CD14-positive monocyte (primary cell): Measurements from ENCODE around the gene FASTK. TPM values are rescaled to one million over a fixed set of nuclear protein-coding genes. Genes with fewer than 3 reads are reported as not detected.
A peak's percentile ranks its signal among the peaks of the same experiment; 100 is the strongest.

Experiments used
- DNase-seq, 3 donors: peaks; one replicate each; pipeline ENCODE4 v3.0.0-alpha.2; 2011 to 2022
- H2AFZ ChIP-seq: 2 replicates; pipeline ENCODE4 v1.6.0; 2012; ENCODE audit warnings: mild to moderate bottlenecking, low read depth, low read length, inconsistent platforms; ENCODE audit not compliant: insufficient read depth, poor library complexity, severe bottlenecking
- H3K27ac ChIP-seq, 2 donors: 1 replicate in 1 of 2; 2 replicates in 1 of 2; pipeline ENCODE4 v1.5.1; 2012 to 2013; ENCODE audit warnings: low read length in 2 of 2, control low read depth in 1 of 2, inconsistent platforms in 1 of 2, low read depth in 1 of 2, mild to moderate bottlenecking in 1 of 2
- H3K27me3 ChIP-seq, 2 donors: one replicate each; pipeline versions ENCODE4 v1.6.0 to v1.6.1; 2011 to 2013; ENCODE audit warnings: low read length in 2 of 2; ENCODE audit not compliant: control insufficient read depth in 2 of 2, insufficient read depth in 2 of 2
- H3K36me3 ChIP-seq, 2 donors: replicated peaks in 1 of 2; 1 replicate in 1 of 2; 2 replicates in 1 of 2; pipeline versions ENCODE4 v1.5.1 to v1.6.1; 2012 to 2013; ENCODE audit warnings: low read length in 2 of 2, control low read depth in 1 of 2, inconsistent platforms in 1 of 2, mild to moderate bottlenecking in 1 of 2; ENCODE audit not compliant: insufficient read depth in 2 of 2, control insufficient read depth in 1 of 2
- H3K4me1 ChIP-seq, 2 donors: 1 replicate in 1 of 2; 2 replicates in 1 of 2; pipeline versions ENCODE4 v1.5.1 to v1.6.1; 2012 to 2013; ENCODE audit warnings: low read length in 2 of 2, control low read depth in 1 of 2, inconsistent platforms in 1 of 2, mild to moderate bottlenecking in 1 of 2, moderate library complexity in 1 of 2; ENCODE audit not compliant: insufficient read depth in 2 of 2, control insufficient read depth in 1 of 2
- H3K4me2 ChIP-seq: replicated peaks from 2 replicates; pipeline ENCODE3; 2012; ENCODE audit warnings: low read length, moderate library complexity, mild to moderate bottlenecking; ENCODE audit not compliant: poor library complexity, severe bottlenecking; ENCODE audit errors: extremely low read depth
- H3K4me3 ChIP-seq, 3 experiments: fragments of 200-600 bp in 1 of 3; sonication (generic) in 1 of 3; replicated peaks in 1 of 3; 1 replicate in 2 of 3; 2 replicates in 1 of 3; pipeline ENCODE4 v1.5.1; 2011 to 2013; ENCODE audit warnings: low read length in 3 of 3, mild to moderate bottlenecking in 3 of 3, control low read depth in 2 of 3, low read depth in 2 of 3, inconsistent platforms in 1 of 3, moderate library complexity in 1 of 3
- H3K79me2 ChIP-seq: 2 replicates; pipeline ENCODE4 v1.6.0; 2012; ENCODE audit warnings: mild to moderate bottlenecking, control low read depth, inconsistent platforms, low read length, moderate library complexity; ENCODE audit not compliant: insufficient read depth
- H3K9ac ChIP-seq: 2 replicates; pipeline ENCODE4 v1.6.0; 2017; ENCODE audit warnings: low read length, mild to moderate bottlenecking; ENCODE audit not compliant: insufficient read depth, poor library complexity, severe bottlenecking
- H3K9me3 ChIP-seq, 2 donors: replicated peaks in 1 of 2; 1 replicate in 1 of 2; 2 replicates in 1 of 2; pipeline versions ENCODE4 v1.5.1 to v1.6.1; 2012 to 2013; ENCODE audit warnings: low read length in 2 of 2, control low read depth in 1 of 2; ENCODE audit not compliant: control insufficient read depth in 1 of 2, insufficient read depth in 1 of 2
- H4K20me1 ChIP-seq: 2 replicates; pipeline ENCODE4 v1.6.0; 2012; ENCODE audit warnings: mild to moderate bottlenecking, low read length, control low read depth, moderate library complexity; ENCODE audit not compliant: insufficient read depth
- H3K27ac Mint-ChIP-seq, 7 donors: one replicate each; pipeline ENCODE4 v1.8.0; 2020; ENCODE audit warnings: mild to moderate bottlenecking in 7 of 7, mixed read lengths in 7 of 7, moderate library complexity in 6 of 7, inconsistent platforms in 2 of 7
- H3K27me3 Mint-ChIP-seq, 3 donors: one replicate each; pipeline ENCODE4 v1.8.0; 2021 to 2022; ENCODE audit warnings: low read depth in 3 of 3, mild to moderate bottlenecking in 3 of 3, mixed read lengths in 3 of 3, moderate library complexity in 3 of 3, inconsistent platforms in 1 of 3
- H3K36me3 Mint-ChIP-seq, 2 donors: one replicate each; pipeline ENCODE4 v1.8.0; 2020; ENCODE audit warnings: mixed read lengths in 2 of 2, inconsistent platforms in 1 of 2, mild to moderate bottlenecking in 1 of 2
- H3K4me1 Mint-ChIP-seq: one replicate; pipeline ENCODE4 v1.8.0; 2020; ENCODE audit warnings: mild to moderate bottlenecking, mixed read lengths
- H3K4me3 Mint-ChIP-seq, 2 donors: one replicate each; pipeline ENCODE4 v1.8.0; 2020; ENCODE audit warnings: mild to moderate bottlenecking in 2 of 2, mixed read lengths in 2 of 2, moderate library complexity in 1 of 2
- H3K9me3 Mint-ChIP-seq, 7 donors: one replicate each; pipeline ENCODE4 v1.8.0; 2020 to 2022; ENCODE audit warnings: mixed read lengths in 7 of 7, mild to moderate bottlenecking in 6 of 7, moderate library complexity in 6 of 7, inconsistent platforms in 2 of 7
- WGBS: methylation state at CpG from one replicate; pipeline ENCODE4 v1.1.5; 2013; ENCODE audit warnings: missing lambda C conversion rate; ENCODE audit not compliant: insufficient coverage; 5-methylcytosine and 5-hydroxymethylcytosine counted together
- intact Hi-C, 2 donors: fragments of 100-400 bp; cut with micrococcal nuclease; formaldehyde crosslinking; loops; one replicate each; pipeline versions ENCODE4 v1.15.0 to v1.15.1; 2023
- polyA plus RNA-seq, 3 donors: library from polyadenylated mRNA; depleted of rRNA in 1 of 3; unstranded in 2 of 3; stranded (reverse) in 1 of 3; fragments of 300-500 nt in 2 of 3; fragments of >200 nt in 1 of 3; fragmentation: Illumina TruSeq in 2 of 3; gene quantifications; 1 replicate in 2 of 3; 2 replicates in 1 of 3; pipeline ENCODE4 v1.2.3, GENCODE V29; 2012 to 2021
- TF ChIP-seq, protein P1 (sequence below): fragments of 200-600 bp; IDR thresholded peaks from one replicate; pipeline ENCODE4 v1.8.0; 2022; ENCODE audit warnings: antibody characterized with exemption, mild to moderate bottlenecking

FASTK gene
- polyA plus RNA-seq, 3 donors: 34.7 to 110 (median 38.6) TPM

- H2AFZ ChIP-seq: no peak within 1 kb of the TSS
- no peaks in the 10 kb centered on the region for H3K36me3 ChIP-seq
- H3K4me1 ChIP-seq: peaks cover 7 to 17% of the 10 kb centered on the region in 2 donors
- H3K27me3 ChIP-seq: peaks cover 0 to 11% of the 10 kb centered on the region in 2 donors
- H3K4me3 ChIP-seq: no peak within 1 kb of the TSS
- H3K9ac ChIP-seq: no peak within 1 kb of the TSS
- Mint-ChIP-seq H3K27ac (peak within 1 kb of the TSS in 1 of 7 donors; percentile 63), H3K27me3 (peaks cover 7 to 23% (median 11%) of the 10 kb centered on the region in 3 donors), H3K4me3 (no peak within 1 kb of the TSS), H3K9me3 (peaks cover 0 to 2% (median 0%) of the 10 kb centered on the region in 7 donors), H3K4me1 (peaks cover 8% of the 10 kb centered on the region), H3K36me3 (peaks cover 10 to 23% of the 10 kb centered on the region in 2 donors)
- H4K20me1 ChIP-seq: no peaks in the 10 kb centered on the region
- 98% methylated on average over 21 of the region's 22 CpGs for WGBS
- TF ChIP-seq, protein P1, sequence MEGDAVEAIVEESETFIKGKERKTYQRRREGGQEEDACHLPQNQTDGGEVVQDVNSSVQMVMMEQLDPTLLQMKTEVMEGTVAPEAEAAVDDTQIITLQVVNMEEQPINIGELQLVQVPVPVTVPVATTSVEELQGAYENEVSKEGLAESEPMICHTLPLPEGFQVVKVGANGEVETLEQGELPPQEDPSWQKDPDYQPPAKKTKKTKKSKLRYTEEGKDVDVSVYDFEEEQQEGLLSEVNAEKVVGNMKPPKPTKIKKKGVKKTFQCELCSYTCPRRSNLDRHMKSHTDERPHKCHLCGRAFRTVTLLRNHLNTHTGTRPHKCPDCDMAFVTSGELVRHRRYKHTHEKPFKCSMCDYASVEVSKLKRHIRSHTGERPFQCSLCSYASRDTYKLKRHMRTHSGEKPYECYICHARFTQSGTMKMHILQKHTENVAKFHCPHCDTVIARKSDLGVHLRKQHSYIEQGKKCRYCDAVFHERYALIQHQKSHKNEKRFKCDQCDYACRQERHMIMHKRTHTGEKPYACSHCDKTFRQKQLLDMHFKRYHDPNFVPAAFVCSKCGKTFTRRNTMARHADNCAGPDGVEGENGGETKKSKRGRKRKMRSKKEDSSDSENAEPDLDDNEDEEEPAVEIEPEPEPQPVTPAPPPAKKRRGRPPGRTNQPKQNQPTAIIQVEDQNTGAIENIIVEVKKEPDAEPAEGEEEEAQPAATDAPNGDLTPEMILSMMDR: no peak
- intact Hi-C loops: no loop called here
- no peak within 1 kb of the TSS for H3K27ac ChIP-seq
- DNase-seq: no peak
- no peaks in the 10 kb centered on the region for H3K9me3 ChIP-seq
- no peak within 1 kb of the TSS for H3K4me2 ChIP-seq
- no peaks in the 10 kb centered on the region for H3K79me2 ChIP-seq
Measured at GRCh38 chr7:151047976-151048815, 32.4 kb downstream of the FASTK start, which contains the start of gene ASIC3. Gene ASIC3 (plus strand): TSS chr7:151048531. CDS start chr7:151048886, 355 bp downstream.

DNA sequence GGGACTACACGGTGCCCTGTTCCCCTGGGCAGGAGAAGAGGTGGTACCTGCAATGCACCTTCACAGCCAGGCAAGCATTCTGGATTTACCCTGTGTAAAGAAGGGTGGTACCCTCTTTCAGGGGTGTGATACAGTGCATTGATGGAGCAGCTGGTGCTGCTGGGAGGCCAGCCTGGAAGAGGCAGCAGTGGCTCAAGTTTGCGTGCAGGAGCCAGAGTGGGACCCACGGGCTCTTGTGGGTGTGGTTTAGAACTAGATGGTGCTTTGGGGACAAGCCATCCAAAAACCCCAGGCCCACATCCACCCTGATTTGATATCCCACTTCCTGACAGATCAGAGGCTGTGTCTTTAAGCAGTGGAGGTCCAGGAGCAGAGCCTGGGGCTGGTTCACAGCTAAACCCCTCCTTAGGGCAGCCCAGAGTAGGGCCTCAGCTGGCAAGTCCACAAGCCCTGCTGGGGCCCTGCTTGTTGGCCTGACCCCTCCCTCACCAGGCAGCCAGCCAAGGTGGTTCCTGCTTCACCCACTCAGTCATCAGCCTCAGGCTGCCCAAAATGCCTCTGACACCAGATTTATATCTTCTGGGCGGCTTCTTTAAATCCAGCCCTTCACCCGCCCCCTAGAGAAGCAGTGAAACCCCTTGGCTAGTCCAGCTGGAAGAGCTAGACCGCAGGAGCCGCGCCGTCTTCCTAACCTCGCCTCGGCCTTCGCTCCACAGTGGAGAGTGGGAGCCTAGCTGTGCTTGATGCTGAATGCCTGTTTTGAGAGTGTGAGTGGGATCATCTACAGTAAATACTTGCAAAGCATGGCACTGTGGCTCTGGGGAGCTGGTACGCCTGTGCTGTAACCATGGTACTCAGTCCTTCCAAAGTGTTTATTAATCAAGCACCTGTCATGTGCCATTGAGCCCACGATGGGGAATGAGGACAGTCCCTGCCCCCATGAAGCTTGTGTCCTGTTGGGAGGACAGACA, 33.7 kb downstream of the FASTK start:
- Histone ChIP-seq H3K27ac (no peak overlapping the region), H4K20me1 (no peaks in the 10 kb centered on the region), H3K4me3 (no peak overlapping the region), H3K27me3 (peaks cover 0 to 11% of the 10 kb centered on the region in 2 donors), H3K4me1 (peaks cover 0 to 7% of the 10 kb centered on the region in 2 donors), H3K9ac (no peak overlapping the region), H3K36me3 (peaks cover 0 to under 1% of the 10 kb centered on the region in 2 donors), H3K9me3 (no peaks in the 10 kb centered on the region), H3K4me2 (no peak overlapping the region), H2AFZ (no peak overlapping the region), H3K79me2 (no peaks in the 10 kb centered on the region)
- intact Hi-C loops: no loop called here
- Mint-ChIP-seq H3K27ac (peak overlapping the region in 1 of 7 donors; percentile 35), H3K36me3 (peaks cover 7 to 27% of the 10 kb centered on the region in 2 donors), H3K4me1 (no peaks in the 10 kb centered on the region), H3K9me3 (peaks cover 0 to 5% (median 0%) of the 10 kb centered on the region in 7 donors), H3K27me3 (peaks cover 7 to 23% (median 14%) of the 10 kb centered on the region in 3 donors), H3K4me3 (no peak overlapping the region)
- WGBS: 31% methylated on average over 9 of the region's 14 CpGs
- TF ChIP-seq, protein P1: no peak
- DNase-seq: no peak
